ENCODE measurements around the gene TMCC3.

TMCC3 gene

DNA sequence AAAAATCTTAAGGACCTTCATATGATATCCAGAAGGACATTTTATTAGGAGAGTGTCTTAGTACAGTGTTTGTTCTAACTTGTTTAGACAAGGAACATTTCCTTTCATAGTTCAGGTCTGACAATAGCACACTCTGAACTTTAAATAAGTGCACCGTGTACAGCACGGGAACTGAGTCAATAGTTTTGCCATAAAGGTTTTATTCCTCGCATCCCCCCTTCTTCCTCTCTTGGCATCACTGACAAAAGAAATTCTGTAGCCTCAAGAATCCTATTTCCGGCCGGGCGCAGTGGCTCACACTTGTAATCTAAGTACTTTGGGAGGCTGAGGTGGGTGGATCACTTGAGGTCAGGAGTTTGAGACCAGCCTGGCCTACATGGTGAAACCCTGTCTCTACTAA, 58.3 kb downstream of the TMCC3 start:
- H3K4me3 ChIP-seq (ENCODE audit: low read depth, low read length): no peak overlapping the region
- TF ChIP-seq, protein P1, sequence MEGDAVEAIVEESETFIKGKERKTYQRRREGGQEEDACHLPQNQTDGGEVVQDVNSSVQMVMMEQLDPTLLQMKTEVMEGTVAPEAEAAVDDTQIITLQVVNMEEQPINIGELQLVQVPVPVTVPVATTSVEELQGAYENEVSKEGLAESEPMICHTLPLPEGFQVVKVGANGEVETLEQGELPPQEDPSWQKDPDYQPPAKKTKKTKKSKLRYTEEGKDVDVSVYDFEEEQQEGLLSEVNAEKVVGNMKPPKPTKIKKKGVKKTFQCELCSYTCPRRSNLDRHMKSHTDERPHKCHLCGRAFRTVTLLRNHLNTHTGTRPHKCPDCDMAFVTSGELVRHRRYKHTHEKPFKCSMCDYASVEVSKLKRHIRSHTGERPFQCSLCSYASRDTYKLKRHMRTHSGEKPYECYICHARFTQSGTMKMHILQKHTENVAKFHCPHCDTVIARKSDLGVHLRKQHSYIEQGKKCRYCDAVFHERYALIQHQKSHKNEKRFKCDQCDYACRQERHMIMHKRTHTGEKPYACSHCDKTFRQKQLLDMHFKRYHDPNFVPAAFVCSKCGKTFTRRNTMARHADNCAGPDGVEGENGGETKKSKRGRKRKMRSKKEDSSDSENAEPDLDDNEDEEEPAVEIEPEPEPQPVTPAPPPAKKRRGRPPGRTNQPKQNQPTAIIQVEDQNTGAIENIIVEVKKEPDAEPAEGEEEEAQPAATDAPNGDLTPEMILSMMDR (IDR thresholded peaks at IDR 0.05; ENCODE audit: low read depth, low read length): no peak

DNA sequence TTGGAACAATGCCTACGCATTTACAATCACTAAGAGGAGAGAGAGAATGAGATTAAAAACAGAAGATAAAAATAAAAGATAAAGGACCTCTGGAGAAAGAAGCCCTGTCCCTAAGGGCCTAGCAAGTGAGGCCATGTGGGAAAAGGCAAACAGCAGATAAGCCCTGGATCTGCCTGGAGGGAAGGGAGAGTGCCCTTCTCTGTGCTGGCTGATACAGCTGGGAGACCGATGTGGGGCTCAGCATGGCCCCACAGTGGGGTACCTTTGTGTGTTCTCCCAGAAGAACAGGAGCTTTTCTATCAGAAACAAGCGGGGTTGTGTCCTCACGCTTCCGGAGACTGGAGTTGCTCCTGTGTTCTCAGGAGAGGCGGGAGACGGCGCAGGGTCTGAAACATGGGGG, 59.9 kb downstream of the TMCC3 start:
- H3K4me3 ChIP-seq (ENCODE audit: low read depth, low read length): no peak overlapping the region
- TF ChIP-seq, protein P1 (IDR thresholded peaks at IDR 0.05; ENCODE audit: low read depth, low read length): no peak

DNA sequence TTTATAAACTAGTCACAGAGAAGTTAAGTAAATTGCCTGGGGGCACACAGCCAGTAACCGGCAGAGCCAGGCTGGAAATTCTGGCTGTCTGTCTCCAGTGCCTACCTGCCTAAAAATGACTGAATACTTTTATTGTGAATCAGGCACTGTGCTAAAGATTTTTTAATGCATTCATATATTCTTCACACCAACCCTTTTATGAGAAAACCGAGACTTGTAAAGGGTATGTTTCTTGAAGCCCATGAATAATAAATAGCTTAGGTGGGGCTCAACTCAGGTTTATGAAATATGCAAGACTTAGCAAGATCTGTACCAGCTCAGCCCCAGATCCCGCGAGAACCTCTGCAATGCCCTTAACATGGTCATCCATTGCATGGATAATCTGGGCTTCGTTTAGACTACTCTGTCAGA, 60.8 kb downstream of the TMCC3 start:
- H3K4me3 ChIP-seq (ENCODE audit: low read depth, low read length): no peak overlapping the region
- TF ChIP-seq, protein P1 (IDR thresholded peaks at IDR 0.05; ENCODE audit: low read depth, low read length): no peak

DNA sequence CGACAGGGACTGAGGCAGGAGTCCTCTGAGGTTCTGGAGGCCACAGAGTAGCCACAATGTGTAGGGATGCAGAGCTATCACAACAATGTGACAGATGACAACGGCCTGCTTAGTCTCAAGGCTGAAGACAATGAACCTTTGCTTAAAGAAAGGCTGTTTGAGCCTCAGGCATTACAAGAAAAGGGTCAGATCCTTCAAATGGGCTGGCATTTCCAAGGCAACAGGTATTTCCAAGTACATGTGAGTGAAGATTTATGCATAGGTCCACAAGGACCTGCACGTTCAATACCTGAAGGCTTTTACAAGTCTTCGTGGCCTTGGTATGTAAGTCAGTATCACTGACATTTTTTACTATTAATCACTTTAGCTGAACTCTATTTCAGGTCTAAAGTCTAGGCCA, 62.0 kb downstream of the TMCC3 start:
- TF ChIP-seq, protein P1 (IDR thresholded peaks at IDR 0.05; ENCODE audit: low read depth, low read length): no peak
- H3K4me3 ChIP-seq (ENCODE audit: low read depth, low read length): no peak overlapping the region

DNA sequence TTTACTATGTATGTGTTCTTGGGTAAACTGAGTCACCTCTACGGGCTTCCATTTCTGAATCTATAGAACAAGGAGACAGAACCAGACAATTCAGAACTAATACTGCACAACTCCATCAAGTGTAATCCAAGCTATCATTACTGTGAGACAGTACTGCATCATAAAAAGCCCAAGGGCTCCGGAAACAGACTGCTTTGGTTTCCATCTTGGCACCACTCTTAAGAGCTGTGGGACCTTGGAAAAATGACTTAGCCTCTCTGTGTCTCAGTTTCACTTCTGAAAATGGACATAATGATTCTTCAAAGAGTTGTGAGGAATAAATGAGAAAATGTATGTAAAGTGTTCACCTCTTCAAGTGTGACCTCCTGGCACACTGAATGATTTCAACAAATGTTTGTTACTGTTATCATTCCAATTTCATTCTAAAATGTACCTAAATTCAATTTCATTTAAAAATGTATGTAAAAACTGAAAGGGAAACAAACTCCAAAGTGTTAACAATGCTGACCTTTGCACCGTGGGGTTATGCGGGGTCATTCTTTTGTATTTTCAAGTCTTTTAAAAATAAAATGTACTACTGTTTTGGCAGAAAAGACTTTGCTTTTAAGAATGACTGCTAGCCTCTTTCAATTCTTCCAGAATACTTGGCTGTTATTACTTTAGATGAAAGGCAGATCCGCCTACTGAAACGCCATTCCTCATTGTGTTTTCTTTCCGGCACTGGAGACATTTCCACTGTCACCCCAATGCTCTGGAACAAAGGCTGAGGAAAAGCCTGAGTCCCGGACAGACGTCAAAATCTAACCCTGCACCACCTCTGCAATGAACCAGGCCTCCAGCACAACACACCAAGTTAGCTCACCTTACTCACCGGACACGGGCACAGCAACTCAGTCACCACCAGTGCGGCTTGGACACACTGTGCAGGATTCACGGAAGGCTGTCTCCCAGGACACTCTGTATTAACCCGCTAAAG, 62.8 kb downstream of the TMCC3 start:
- no peak overlapping the region for H3K4me3 ChIP-seq (ENCODE audit: low read depth, low read length)
- TF ChIP-seq, protein P1 (IDR thresholded peaks at IDR 0.05; ENCODE audit: low read depth, low read length): no peak

DNA sequence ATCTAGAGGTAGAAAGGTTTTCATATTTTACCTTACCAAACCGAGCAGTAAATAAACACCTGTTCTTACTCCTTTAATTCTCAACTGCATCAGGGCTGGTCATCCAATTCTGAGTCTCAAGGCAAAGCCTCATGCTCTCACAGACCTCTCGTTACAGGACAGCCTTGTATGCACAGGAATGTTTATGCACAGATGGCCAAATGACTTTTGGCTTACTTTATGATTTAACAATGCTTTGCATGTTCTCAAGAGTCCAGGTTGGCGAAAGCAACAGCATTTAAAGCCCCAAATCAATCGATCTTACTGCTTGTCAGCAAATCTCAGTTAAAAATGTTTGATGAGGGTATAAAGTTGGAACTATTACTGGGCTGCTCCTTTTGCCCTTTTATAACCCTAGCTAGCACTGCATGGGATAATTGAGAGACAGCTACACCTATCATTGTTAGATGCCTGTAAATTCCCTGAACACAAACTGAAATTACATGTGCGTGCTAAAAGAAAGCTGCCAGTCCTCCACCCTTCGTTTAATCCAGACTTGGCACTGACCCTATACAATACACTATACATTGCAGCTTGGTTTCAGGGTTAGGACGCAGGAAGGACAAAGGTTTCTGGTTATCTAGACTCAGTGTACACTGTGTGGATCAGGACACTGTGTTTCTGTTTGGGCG, 63.6 kb downstream of the TMCC3 start:
- no peak overlapping the region for H3K4me3 ChIP-seq (ENCODE audit: low read depth, low read length)
- TF ChIP-seq, protein P1 (IDR thresholded peaks at IDR 0.05; ENCODE audit: low read depth, low read length): no peak

DNA sequence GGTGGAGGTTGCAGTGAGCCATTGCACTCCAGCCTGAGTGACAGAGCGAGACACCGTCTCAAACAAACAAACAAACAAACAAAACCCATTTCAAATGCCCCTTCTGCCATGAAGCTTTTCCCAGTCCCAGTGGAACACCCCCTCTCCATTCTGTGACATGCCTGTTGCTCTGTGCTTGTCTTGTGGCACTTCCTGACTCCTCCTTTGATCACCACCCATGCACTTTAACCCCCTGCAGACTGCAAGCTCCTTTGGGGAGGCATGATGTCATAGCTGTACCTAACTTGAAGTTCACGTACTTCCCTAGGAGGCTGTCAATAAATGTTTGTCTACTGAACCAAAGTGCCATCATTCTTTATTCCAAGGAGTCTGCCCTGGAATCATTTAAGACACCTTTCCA, 64.7 kb downstream of the TMCC3 start:
- H3K4me3 ChIP-seq (ENCODE audit: low read depth, low read length): no peak overlapping the region
- TF ChIP-seq, protein P1 (IDR thresholded peaks at IDR 0.05; ENCODE audit: low read depth, low read length): no peak
